Urinary bladder (tissue), 4 donors: ENCODE data around the gene HOXA2. TPM values are rescaled to one million over a fixed set of nuclear protein-coding genes. Genes with fewer than 3 reads are reported as not detected.

ENCODE experiments used
- DNase-seq: peaks from one replicate; pipeline ENCODE4 v3.0.0-alpha.2; 2015; ENCODE audit errors: extremely low spot score
- H3K27ac ChIP-seq: one replicate; pipeline ENCODE4 v1.5.1; 2013; ENCODE audit warnings: low read depth, mild to moderate bottlenecking, moderate library complexity
- H3K36me3 ChIP-seq: one replicate; pipeline ENCODE4 v1.6.1; 2013; ENCODE audit warnings: mild to moderate bottlenecking, moderate library complexity; ENCODE audit not compliant: insufficient read depth
- H3K4me1 ChIP-seq: one replicate; pipeline ENCODE4 v1.6.1; 2013; ENCODE audit warnings: mild to moderate bottlenecking, moderate library complexity; ENCODE audit not compliant: insufficient read depth
- H3K4me3 ChIP-seq: one replicate; pipeline ENCODE4 v1.5.1; 2013; ENCODE audit warnings: low read depth, low read length
- WGBS: extraction: QIAGEN DNeasy Blood & Tissue Kit; methylation state at CpG from one replicate; pipeline ENCODE4 v1.1.7; 2013; 5-methylcytosine and 5-hydroxymethylcytosine counted together
- polyA plus RNA-seq: library from polyadenylated mRNA; stranded (reverse); fragments of 200-250 nt; gene quantifications from one replicate; pipeline ENCODE4 v1.2.3, GENCODE V29; 2013
- total RNA-seq: library from RNA; depleted of rRNA; stranded (reverse); fragments of >200 nt; gene quantifications from one replicate; pipeline ENCODE4 v1.2.3, GENCODE V29; 2014
- donor health status: healthy with polysubstance abuse.
- donor health status: healthy.

The HOXA2 gene
- total and polyA plus RNA-seq, 2 donors = 1.3 to 1.4 TPM

- H3K4me1 ChIP-seq = no peaks in the 10 kb centered on the region
- H3K27ac ChIP-seq = no peak overlapping the region
- no peak overlapping the region for H3K4me3 ChIP-seq
- no peak for DNase-seq
- no peaks in the 10 kb centered on the region for H3K36me3 ChIP-seq
- 29% methylated on average over 68 of the region's 68 CpGs for WGBS
These were observed 14.2 kb downstream of the HOXA2 start for GRCh38 chr7:27088002-27088922.

- Histone ChIP-seq H3K27ac (no peak overlapping the region), H3K4me1 (no peaks in the 10 kb centered on the region), H3K4me3 (no peak overlapping the region), H3K36me3 (no peaks in the 10 kb centered on the region)
- WGBS = 86% methylated on average over 2 of the region's 2 CpGs
- no peak for DNase-seq
These were observed 18.8 kb downstream of the HOXA2 start for GRCh38 chr7:27083646-27084045.

- H3K27ac ChIP-seq = no peak overlapping the region
- no peak for DNase-seq
- no peaks in the 10 kb centered on the region for H3K36me3 ChIP-seq
- H3K4me1 ChIP-seq = no peaks in the 10 kb centered on the region
- 90% methylated on average over 1 of the region's 1 CpG for WGBS
- H3K4me3 ChIP-seq = no peak overlapping the region
These were observed 20.3 kb downstream of the HOXA2 start for GRCh38 chr7:27082171-27082570.

- Histone ChIP-seq H3K27ac (no peak overlapping the region), H3K36me3 (no peaks in the 10 kb centered on the region), H3K4me1 (no peaks in the 10 kb centered on the region), H3K4me3 (no peak overlapping the region)
- no peak for DNase-seq
- 68% methylated on average over 4 of the region's 4 CpGs for WGBS
These were observed 21.5 kb downstream of the HOXA2 start for GRCh38 chr7:27080844-27081436.

GRCh38 chr7:27079234-27079975, 23.1 kb downstream of the HOXA2 start:
- no peak for DNase-seq

GRCh38 chr7:27078616-27079233, 23.8 kb downstream of the HOXA2 start:
- H3K4me1 ChIP-seq = no peaks in the 10 kb centered on the region
- no peaks in the 10 kb centered on the region for H3K36me3 ChIP-seq
- no peak for DNase-seq
- no peak overlapping the region for H3K4me3 ChIP-seq
- no peak overlapping the region for H3K27ac ChIP-seq
- WGBS = 86% methylated on average over 5 of the region's 5 CpGs

More at GRCh38 chr7:27079234-27079975, 23.1 kb downstream of the HOXA2 start:
- Histone ChIP-seq H3K4me1 (no peaks in the 10 kb centered on the region), H3K36me3 (no peaks in the 10 kb centered on the region), H3K27ac (no peak overlapping the region), H3K4me3 (no peak overlapping the region)
- 94% methylated on average over 1 of the region's 1 CpG for WGBS

- no peak overlapping the region for H3K27ac ChIP-seq
- no peak for DNase-seq
- H3K4me3 ChIP-seq = no peak overlapping the region
- no peaks in the 10 kb centered on the region for H3K4me1 ChIP-seq
- H3K36me3 ChIP-seq = no peaks in the 10 kb centered on the region
These were observed 29.4 kb downstream of the HOXA2 start for GRCh38 chr7:27073076-27073475.

GRCh38 chr7:27071622-27072390, 30.7 kb downstream of the HOXA2 start:
- Histone ChIP-seq H3K36me3 (no peaks in the 10 kb centered on the region), H3K27ac (no peak overlapping the region), H3K4me1 (no peaks in the 10 kb centered on the region), H3K4me3 (no peak overlapping the region)
- no peak for DNase-seq
- WGBS = 65% methylated on average over 6 of the region's 6 CpGs

- Histone ChIP-seq H3K27ac (no peak overlapping the region), H3K4me1 (no peaks in the 10 kb centered on the region), H3K4me3 (no peak overlapping the region), H3K36me3 (no peaks in the 10 kb centered on the region)
- 95% methylated on average over 1 of the region's 1 CpG for WGBS
- no peak for DNase-seq
These were observed 34.2 kb downstream of the HOXA2 start for GRCh38 chr7:27068259-27068658.

- H3K4me1 ChIP-seq = no peaks in the 10 kb centered on the region
- DNase-seq = no peak
- no peaks in the 10 kb centered on the region for H3K36me3 ChIP-seq
- H3K4me3 ChIP-seq = no peak overlapping the region
- H3K27ac ChIP-seq = no peak overlapping the region
- 76% methylated on average over 3 of the region's 3 CpGs for WGBS
These were observed 36.3 kb downstream of the HOXA2 start for GRCh38 chr7:27066148-27066547.

GRCh38 chr7:27065709-27066108, 36.8 kb downstream of the HOXA2 start:
- no peak for DNase-seq
- 92% methylated on average over 2 of the region's 2 CpGs for WGBS
- Histone ChIP-seq H3K4me3 (no peak overlapping the region), H3K36me3 (no peaks in the 10 kb centered on the region), H3K27ac (no peak overlapping the region), H3K4me1 (no peaks in the 10 kb centered on the region)

- Histone ChIP-seq H3K4me3 (no peak overlapping the region), H3K36me3 (no peaks in the 10 kb centered on the region), H3K4me1 (no peaks in the 10 kb centered on the region), H3K27ac (no peak overlapping the region)
- no peak for DNase-seq
- 83% methylated on average over 2 of the region's 2 CpGs for WGBS
These were observed 37.8 kb downstream of the HOXA2 start for GRCh38 chr7:27064661-27065060.

- Histone ChIP-seq H3K36me3 (no peaks in the 10 kb centered on the region), H3K4me3 (no peak overlapping the region), H3K27ac (no peak overlapping the region), H3K4me1 (no peaks in the 10 kb centered on the region)
- 33% methylated on average over 2 of the region's 2 CpGs for WGBS
- no peak for DNase-seq
These were observed 38.3 kb downstream of the HOXA2 start for GRCh38 chr7:27064159-27064558.
